HG03520 (cell line): Measurements from ENCODE around the gene NAA11.
"Not testable (repeated sequence)": the region's sequence is repeated elsewhere in the genome, so short reads cannot be mapped to it uniquely, and the experiment has no call there.

ENCODE experiments used
- ATAC-seq: cut with Tn5 transposase; IDR thresholded peaks from one replicate; pipeline ENCODE4 v1.9.1; 2021; ENCODE audit warnings: mild to moderate bottlenecking, moderate library complexity; ENCODE audit not compliant: unreplicated experiment

The NAA11 gene

GRCh38 chr4:79308971-79309370 lies 16.9 kb downstream of the NAA11 start:
- ATAC-seq = no peak

GRCh38 chr4:79308137-79308536 lies 17.7 kb downstream of the NAA11 start:
- ATAC-seq = no peak

GRCh38 chr4:79306795-79307194 lies 19.1 kb downstream of the NAA11 start:
- no peak for ATAC-seq

- no peak for ATAC-seq
Observed at GRCh38 chr4:79300280-79300679, 25.6 kb downstream of the NAA11 start.

- no peak for ATAC-seq
Observed at GRCh38 chr4:79298484-79298883, 27.4 kb downstream of the NAA11 start.

- no peak for ATAC-seq
Observed at GRCh38 chr4:79298027-79298426, 27.8 kb downstream of the NAA11 start.

GRCh38 chr4:79297479-79297878 lies 28.4 kb downstream of the NAA11 start:
- ATAC-seq = no peak

- no peak for ATAC-seq
Observed at GRCh38 chr4:79296768-79297428, 29.0 kb downstream of the NAA11 start.

- no peak for ATAC-seq
Observed at GRCh38 chr4:79295086-79295485, 30.8 kb downstream of the NAA11 start.

GRCh38 chr4:79294064-79294463 lies 31.8 kb downstream of the NAA11 start:
- ATAC-seq = no peak

- peak; percentile 86 for ATAC-seq
Observed at GRCh38 chr4:79292008-79292407, 33.9 kb downstream of the NAA11 start.

- ATAC-seq = no peak
Observed at GRCh38 chr4:79290376-79290775, 35.5 kb downstream of the NAA11 start.

- ATAC-seq = no peak
Observed at GRCh38 chr4:79288185-79288584, 37.7 kb downstream of the NAA11 start.

GRCh38 chr4:79287718-79288117 lies 38.1 kb downstream of the NAA11 start:
- no peak for ATAC-seq

GRCh38 chr4:79287076-79287475 lies 38.8 kb downstream of the NAA11 start:
- no peak for ATAC-seq

GRCh38 chr4:79281566-79282359 lies 44.1 kb downstream of the NAA11 start:
- peak; percentile 71 for ATAC-seq

GRCh38 chr4:79277467-79277866 lies 48.4 kb downstream of the NAA11 start:
- ATAC-seq = not testable (repeated sequence)

GRCh38 chr4:79273915-79274314 lies 51.9 kb downstream of the NAA11 start:
- no peak for ATAC-seq

GRCh38 chr4:79272761-79273160 lies 53.1 kb downstream of the NAA11 start:
- ATAC-seq = no peak

- no peak for ATAC-seq
Observed at GRCh38 chr4:79272126-79272525, 53.7 kb downstream of the NAA11 start.

- ATAC-seq = no peak
Observed at GRCh38 chr4:79267671-79268070, 58.2 kb downstream of the NAA11 start.
